Fibroblast of the aortic adventitia (primary cell): ENCODE data around the gene KRT77. TPM values are rescaled to one million over a fixed set of nuclear protein-coding genes. Genes with fewer than 3 reads are reported as not detected.

Source experiments
- DNase-seq: peaks from one replicate; pipeline ENCODE4 v3.0.0-alpha.2; 2010; ENCODE audit warnings: low read depth
- H3K4me3 ChIP-seq: 2 replicates; pipeline ENCODE4 v1.5.1; 2011; ENCODE audit warnings: low read depth, mild to moderate bottlenecking, control low read depth, low read length, moderate library complexity
- CTCF ChIP-seq: IDR thresholded peaks from 2 replicates; pipeline ENCODE4 v1.5.1; 2011; ENCODE audit warnings: mild to moderate bottlenecking, low read length, control low read depth, inconsistent platforms; ENCODE audit not compliant: insufficient read depth
- total RNA-seq: library from RNA; depleted of rRNA; stranded (reverse); fragments of >200 nt; gene quantifications from 2 replicates; pipeline ENCODE4 v1.2.3, GENCODE V29; 2012; ENCODE audit warnings: low replicate concordance

KRT77 gene
- total RNA-seq, 1 donor, result not detected

- no peak overlapping the region for H3K4me3 ChIP-seq
- TF ChIP-seq CTCF, result no peak
- no peak for DNase-seq
These were observed 43.9 kb downstream of the KRT77 start for GRCh38 chr12:52659395-52659794.

- H3K4me3 ChIP-seq, result no peak overlapping the region
- no peak for DNase-seq
- TF ChIP-seq CTCF, result no peak
These were observed 45.1 kb downstream of the KRT77 start for GRCh38 chr12:52658196-52658595.

DNA sequence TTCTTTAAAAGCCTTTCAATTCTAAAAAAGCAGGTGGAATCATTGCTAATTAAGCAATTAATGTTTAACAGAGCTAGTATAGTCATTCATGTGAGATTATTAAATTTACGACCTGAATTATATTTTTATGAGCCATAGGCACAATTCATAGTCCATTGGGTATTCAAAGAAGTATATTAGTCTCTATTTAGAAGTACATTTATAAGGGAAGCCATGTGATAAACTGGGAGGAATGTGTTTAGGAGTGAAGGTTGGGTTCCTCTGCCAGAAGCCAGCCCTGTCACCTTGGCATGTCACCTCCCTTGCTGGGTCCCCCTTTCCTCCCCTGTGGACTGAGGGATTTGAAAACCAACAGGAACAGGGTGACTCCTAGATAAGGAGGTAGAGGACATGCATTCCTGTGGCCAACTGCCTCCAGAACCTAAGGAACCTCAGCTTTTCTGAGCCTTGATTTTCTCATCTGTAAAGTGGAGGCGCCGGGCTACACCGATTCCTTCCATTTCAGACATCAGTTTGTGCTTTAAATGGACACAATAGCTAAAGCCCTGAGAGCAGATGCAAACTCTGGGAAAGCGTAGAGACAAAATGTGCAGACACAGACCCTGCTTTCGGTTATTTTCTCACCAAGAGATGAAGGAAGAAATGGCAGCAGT lies 45.9 kb downstream of the KRT77 start:
- H3K4me3 ChIP-seq, result no peak overlapping the region
- no peak for TF ChIP-seq CTCF
- no peak for DNase-seq

GRCh38 chr12:52656616-52657015 lies 46.7 kb downstream of the KRT77 start:
- no peak for TF ChIP-seq CTCF
- no peak for DNase-seq
- no peak overlapping the region for H3K4me3 ChIP-seq

GRCh38 chr12:52655720-52656124 lies 47.6 kb downstream of the KRT77 start:
- TF ChIP-seq CTCF, result no peak
- H3K4me3 ChIP-seq, result no peak overlapping the region
- DNase-seq, result no peak

DNA sequence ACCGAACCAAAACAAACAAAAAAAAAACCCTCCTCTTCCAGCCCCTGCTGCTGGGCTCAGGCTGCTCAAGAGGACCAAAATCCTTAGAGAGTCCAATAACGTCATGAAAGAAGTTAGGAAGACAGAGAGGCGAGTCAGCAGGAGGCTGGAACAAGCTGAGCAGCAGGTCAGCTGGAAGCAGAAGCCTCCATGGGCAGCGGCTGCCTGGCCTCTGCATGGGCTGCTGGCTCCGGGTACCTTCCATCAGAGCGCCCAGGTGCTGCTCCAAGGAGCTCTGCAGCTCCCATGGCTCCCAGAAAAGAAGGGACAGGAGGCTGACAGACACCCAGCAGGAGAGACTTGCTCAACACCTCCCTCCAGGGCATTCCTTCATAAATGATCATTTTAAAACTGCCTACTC lies 48.1 kb downstream of the KRT77 start:
- TF ChIP-seq CTCF, result no peak
- DNase-seq, result no peak
- H3K4me3 ChIP-seq, result no peak overlapping the region

DNA sequence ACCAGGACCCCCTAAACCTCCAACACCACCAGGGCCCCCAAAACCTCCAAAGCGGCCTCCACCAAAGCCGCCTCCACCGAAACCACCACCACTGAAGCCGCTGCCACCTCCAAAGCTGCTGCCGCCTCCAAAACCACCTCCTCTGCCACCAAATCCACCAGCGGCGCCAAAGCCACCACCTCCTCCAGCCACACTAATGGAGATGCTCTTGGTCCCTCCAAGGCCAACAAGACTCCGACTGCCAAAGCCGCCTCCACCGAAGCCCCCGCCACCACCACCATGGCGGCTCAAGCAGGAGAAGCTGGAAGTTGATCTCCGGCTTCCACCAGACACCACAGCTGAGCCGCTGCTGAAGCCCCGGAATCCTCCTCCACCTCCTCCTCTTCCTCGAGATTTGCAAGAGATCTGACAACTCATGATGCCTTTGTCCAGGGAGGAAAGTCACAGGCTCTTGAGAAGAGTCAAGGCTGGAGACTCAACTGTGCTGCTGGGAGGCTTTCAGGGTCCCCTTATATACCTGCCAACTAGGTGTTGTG lies 51.5 kb downstream of the KRT77 start, which contains the start of gene KRT2:
TSS of gene KRT2 (minus strand) at position 486 of the 536 bp plus-strand sequence. CDS start at position 417, 69 bp downstream.
- H3K4me3 ChIP-seq, result no peak within 1 kb of the TSS
- TF ChIP-seq CTCF, result no peak
- no peak for DNase-seq
